ENCODE results near the gene BAZ2A. TPM values are rescaled to one million over a fixed set of nuclear protein-coding genes. Genes with fewer than 3 reads are reported as not detected.

The BAZ2A gene
- total RNA-seq, 1 donor from 2014 or later, result 105 TPM

DNA sequence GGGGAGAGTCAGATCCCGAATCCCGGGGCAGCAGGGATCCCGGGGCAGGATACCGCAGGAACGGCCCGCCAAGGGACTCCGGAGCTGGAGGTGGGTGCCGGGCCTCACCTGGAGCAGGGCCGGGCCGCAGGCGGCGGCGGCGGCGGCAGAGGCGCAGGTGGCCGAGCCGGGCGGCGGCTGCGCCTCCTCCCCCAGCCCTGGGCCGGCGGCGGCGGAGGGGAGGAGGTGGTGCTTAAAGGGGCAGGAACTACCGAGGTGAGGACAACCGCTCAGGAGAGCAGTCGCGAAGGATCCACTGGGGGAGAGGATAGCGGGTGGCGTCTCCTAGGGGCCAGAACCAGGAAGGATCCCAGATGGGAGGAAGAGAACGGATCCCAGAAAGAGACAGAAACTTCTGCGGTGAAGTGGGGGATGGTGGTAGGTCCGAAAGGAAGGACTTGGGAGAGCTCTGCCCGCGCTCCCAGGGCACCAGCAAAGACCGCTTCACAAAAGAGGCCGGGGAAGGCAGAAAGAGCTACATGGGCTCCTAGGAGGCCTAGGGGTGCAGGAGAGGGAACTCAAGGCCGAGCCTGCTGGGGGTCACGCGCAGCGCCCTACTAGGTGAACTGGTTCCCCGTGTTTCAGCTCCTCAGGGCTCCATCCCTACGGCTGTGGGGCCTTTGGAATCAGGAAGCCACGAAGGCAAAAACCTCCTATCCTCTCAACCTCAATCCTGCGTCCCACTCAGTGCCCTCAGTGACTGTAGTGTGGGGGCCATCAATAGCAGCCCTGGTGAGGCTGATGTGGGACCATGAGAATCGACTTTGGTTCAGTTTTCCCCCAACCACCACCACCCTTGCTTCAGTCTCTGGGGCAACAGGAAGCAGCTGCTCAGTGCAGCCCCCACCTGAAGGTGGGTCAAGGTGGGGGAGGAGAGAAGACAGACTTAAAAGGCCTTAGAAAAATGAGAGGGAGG lies 5.0 kb upstream of the BAZ2A start:
- peak overlapping the region; percentile 89 for H3K4me2 ChIP-seq (ENCODE audit: low read length)
- peak overlapping the region; percentile 87 for H3K9ac ChIP-seq (ENCODE audit: low read length)
- peak overlapping the region; percentile 85 for H3K4me3 ChIP-seq (ENCODE audit: insufficient read depth, low read depth, low read length)
- peaks cover 61% of the 10 kb centered on the region for H4K20me1 ChIP-seq (ENCODE audit: insufficient read depth, low read length)
- Mint-ChIP-seq H3K9me3 (ENCODE audit: unreplicated experiment) (no peaks in the 10 kb centered on the region), H3K4me3 (ENCODE audit: unreplicated experiment) (peak overlapping the region; percentile 97), H3K36me3 (ENCODE audit: low read depth, unreplicated experiment) (peaks cover 10% of the 10 kb centered on the region), H3K27me3 (ENCODE audit: low read depth, unreplicated experiment) (no peaks in the 10 kb centered on the region), H3K4me1 (ENCODE audit: low read depth, unreplicated experiment) (peaks cover 33% of the 10 kb centered on the region), H3K27ac (ENCODE audit: unreplicated experiment) (peak overlapping the region; percentile 94)
- peaks cover 36% of the 10 kb centered on the region for H3K4me1 ChIP-seq (ENCODE audit: insufficient read depth, low read length)
- peak overlapping the region; percentile 72 for H3K27ac ChIP-seq (ENCODE audit: low read depth, low read length)
- no peaks in the 10 kb centered on the region for H3K9me3 ChIP-seq (ENCODE audit: insufficient read depth, low read depth, low read length)
- H3K27me3 ChIP-seq (ENCODE audit: insufficient read depth, low read length), result no peaks in the 10 kb centered on the region
- peaks cover 62% of the 10 kb centered on the region for H3K79me2 ChIP-seq (ENCODE audit: insufficient read depth, low read length)
- H3K36me3 ChIP-seq (ENCODE audit: insufficient read depth, low read length), result peaks cover 29% of the 10 kb centered on the region
- H2AFZ ChIP-seq (ENCODE audit: low read depth, low read length), result peak overlapping the region; percentile 69
- FAIRE-seq, result no peak
- TF ChIP-seq EZH2 (IDR thresholded peaks at IDR 0.05; ENCODE audit: insufficient read depth, low read length) (no peak), CTCF (IDR thresholded peaks at IDR 0.05; ENCODE audit: insufficient read depth, low read depth, low read length) (peak; percentile 30)
- DNase-seq (ENCODE audit: low read depth), result peak; percentile 74

DNA sequence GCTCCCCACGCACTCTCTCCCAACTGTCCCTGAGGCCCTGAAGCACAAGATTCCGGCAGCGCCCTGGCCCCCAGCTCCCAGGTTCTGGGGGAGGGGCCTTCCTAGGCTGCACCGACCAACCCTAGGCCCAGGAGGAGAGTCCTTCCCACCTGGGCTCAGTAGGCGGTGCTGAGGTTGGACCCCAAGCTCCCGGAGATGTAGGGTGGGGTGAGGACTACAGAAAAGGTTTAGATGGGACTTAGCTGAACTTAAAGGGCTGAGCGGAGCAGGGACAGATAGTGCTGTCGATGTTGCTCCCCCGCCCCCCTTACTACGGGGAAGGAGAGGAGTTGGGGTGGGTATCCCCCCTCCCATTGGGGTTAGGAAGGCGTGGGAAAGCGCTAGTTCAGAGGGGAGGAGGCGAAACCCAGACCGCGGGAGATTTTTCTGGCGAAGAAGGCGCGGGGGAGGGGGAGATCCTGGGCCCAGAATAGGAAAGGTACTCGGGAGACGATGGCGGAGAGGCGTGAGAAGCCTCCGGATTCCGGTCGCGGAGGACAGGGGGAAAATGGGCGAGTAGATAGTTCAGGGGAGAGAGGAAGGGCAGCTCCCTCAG lies 4.2 kb upstream of the BAZ2A start:
- no peaks in the 10 kb centered on the region for H3K27me3 ChIP-seq (ENCODE audit: insufficient read depth, low read length)
- no peaks in the 10 kb centered on the region for H3K9me3 ChIP-seq (ENCODE audit: insufficient read depth, low read depth, low read length)
- peak overlapping the region; percentile 85 for H3K4me3 ChIP-seq (ENCODE audit: insufficient read depth, low read depth, low read length)
- H3K27ac Mint-ChIP-seq (ENCODE audit: unreplicated experiment), result peak overlapping the region; percentile 89
- peaks cover 24% of the 10 kb centered on the region for H3K36me3 ChIP-seq (ENCODE audit: insufficient read depth, low read length)
- peaks cover 36% of the 10 kb centered on the region for H3K4me1 ChIP-seq (ENCODE audit: insufficient read depth, low read length)
- no peaks in the 10 kb centered on the region for H3K27me3 Mint-ChIP-seq (ENCODE audit: low read depth, unreplicated experiment)
- no peak overlapping the region for H3K27ac ChIP-seq (ENCODE audit: low read depth, low read length)
- peaks cover 56% of the 10 kb centered on the region for H4K20me1 ChIP-seq (ENCODE audit: insufficient read depth, low read length)
- no peak for DNase-seq (ENCODE audit: low read depth)
- FAIRE-seq, result no peak
- peaks cover 33% of the 10 kb centered on the region for H3K4me1 Mint-ChIP-seq (ENCODE audit: low read depth, unreplicated experiment)
- peak overlapping the region; percentile 95 for H3K4me3 Mint-ChIP-seq (ENCODE audit: unreplicated experiment)
- H3K79me2 ChIP-seq (ENCODE audit: insufficient read depth, low read length), result peaks cover 64% of the 10 kb centered on the region
- TF ChIP-seq EZH2 (IDR thresholded peaks at IDR 0.05; ENCODE audit: insufficient read depth, low read length), result no peak
- H2AFZ ChIP-seq (ENCODE audit: low read depth, low read length), result peak overlapping the region; percentile 31
- H3K36me3 Mint-ChIP-seq (ENCODE audit: low read depth, unreplicated experiment), result peaks cover 10% of the 10 kb centered on the region
- peak overlapping the region; percentile 89 for H3K4me2 ChIP-seq (ENCODE audit: low read length)
- H3K9me3 Mint-ChIP-seq (ENCODE audit: unreplicated experiment), result no peaks in the 10 kb centered on the region
- peak overlapping the region; percentile 87 for H3K9ac ChIP-seq (ENCODE audit: low read length)

- no peak for FAIRE-seq
- H4K20me1 ChIP-seq (ENCODE audit: insufficient read depth, low read length), result peaks cover 58% of the 10 kb centered on the region
- no peak overlapping the region for H3K27ac ChIP-seq (ENCODE audit: low read depth, low read length)
- peak overlapping the region; percentile 85 for H3K4me3 ChIP-seq (ENCODE audit: insufficient read depth, low read depth, low read length)
- H2AFZ ChIP-seq (ENCODE audit: low read depth, low read length), result no peak overlapping the region
- DNase-seq (ENCODE audit: low read depth), result no peak
- H3K9me3 ChIP-seq (ENCODE audit: insufficient read depth, low read depth, low read length), result no peaks in the 10 kb centered on the region
- Mint-ChIP-seq H3K36me3 (ENCODE audit: low read depth, unreplicated experiment) (peaks cover 6% of the 10 kb centered on the region), H3K27me3 (ENCODE audit: low read depth, unreplicated experiment) (no peaks in the 10 kb centered on the region), H3K4me3 (ENCODE audit: unreplicated experiment) (peak overlapping the region; percentile 95), H3K27ac (ENCODE audit: unreplicated experiment) (peak overlapping the region; percentile 81), H3K9me3 (ENCODE audit: unreplicated experiment) (no peaks in the 10 kb centered on the region), H3K4me1 (ENCODE audit: low read depth, unreplicated experiment) (peaks cover 33% of the 10 kb centered on the region)
- no peaks in the 10 kb centered on the region for H3K27me3 ChIP-seq (ENCODE audit: insufficient read depth, low read length)
- peaks cover 71% of the 10 kb centered on the region for H3K79me2 ChIP-seq (ENCODE audit: insufficient read depth, low read length)
- peak overlapping the region; percentile 87 for H3K9ac ChIP-seq (ENCODE audit: low read length)
- TF ChIP-seq EZH2 (IDR thresholded peaks at IDR 0.05; ENCODE audit: insufficient read depth, low read length) (no peak), CTCF (IDR thresholded peaks at IDR 0.05; ENCODE audit: insufficient read depth, low read depth, low read length) (no peak)
- peak overlapping the region; percentile 89 for H3K4me2 ChIP-seq (ENCODE audit: low read length)
- peaks cover 38% of the 10 kb centered on the region for H3K4me1 ChIP-seq (ENCODE audit: insufficient read depth, low read length)
- H3K36me3 ChIP-seq (ENCODE audit: insufficient read depth, low read length), result peaks cover 17% of the 10 kb centered on the region
Measured at GRCh38 chr12:56633468-56634241, 3.5 kb upstream of the BAZ2A start.

Data from astrocyte (in vitro differentiated cells and primary cell).